ENCODE data around the gene GYS1.

- TF ChIP-seq CTCF (IDR thresholded peaks at IDR 0.05; ENCODE audit: insufficient read depth, low read length) (no peak), POLR2AphosphoS5 (IDR thresholded peaks at IDR 0.05; ENCODE audit: low read depth) (no peak)
These were observed 71.2 kb downstream of the GYS1 start for GRCh38 chr19:48921721-48922500.
